Heart left ventricle (tissue), 16 donors: Measurements from ENCODE around the gene HSPB9. TPM values are rescaled to one million over a fixed set of nuclear protein-coding genes. Genes with fewer than 3 reads are reported as not detected.

Experiments used
- ATAC-seq, 4 donors: fragments of 200-7000 bp; cut with Tn5 transposase; one replicate each; pipeline ENCODE4 v1.9.1; 2020 to 2022; ENCODE audit warnings: moderate library complexity in 4 of 4, mild to moderate bottlenecking in 3 of 4, moderate number of reproducible peaks in 1 of 4
- DNase-seq, 5 donors: peaks; one replicate each; pipeline ENCODE4 v3.0.0-alpha.2; 2020
- H3K27ac ChIP-seq, 12 donors: fragments of 200-600 bp; sonication (generic) in 4 of 12; one replicate each; pipeline versions ENCODE4 v1.5.0 to v1.8.0; 2016 to 2022; ENCODE audit warnings: mild to moderate bottlenecking in 2 of 12
- H3K27me3 ChIP-seq, 9 donors: fragments of 200-600 bp; sonication (generic) in 2 of 9; one replicate each; pipeline versions ENCODE4 v1.5.1 to v1.8.0; 2016 to 2022; ENCODE audit warnings: mild to moderate bottlenecking in 3 of 9
- H3K36me3 ChIP-seq, 9 donors: fragments of 200-600 bp; sonication (generic) in 2 of 9; one replicate each; pipeline versions ENCODE4 v1.5.0 to v1.8.0; 2018 to 2022; ENCODE audit warnings: mild to moderate bottlenecking in 2 of 9
- H3K4me1 ChIP-seq, 12 donors: fragments of 200-600 bp; sonication (generic) in 4 of 12; one replicate each; pipeline versions ENCODE4 v1.5.0 to v1.8.0; 2016 to 2022; ENCODE audit warnings: mild to moderate bottlenecking in 3 of 12
- H3K4me3 ChIP-seq, 12 donors: fragments of 200-600 bp; sonication (generic) in 4 of 12; one replicate each; pipeline versions ENCODE4 v1.5.0 to v1.8.0; 2017 to 2022; ENCODE audit warnings: mild to moderate bottlenecking in 9 of 12, moderate library complexity in 4 of 12
- H3K9me3 ChIP-seq, 12 donors: fragments of 200-600 bp; sonication (generic) in 4 of 12; one replicate each; pipeline versions ENCODE4 v1.5.0 to v1.8.0; 2016 to 2022; ENCODE audit warnings: mild to moderate bottlenecking in 1 of 12
- POLR2A ChIP-seq, 2 donors: fragments of 450-650 bp; IDR thresholded peaks; one replicate each; pipeline ENCODE4 v1.6.1; 2017; ENCODE audit warnings: antibody characterized with exemption in 2 of 2, mild to moderate bottlenecking in 2 of 2, moderate library complexity in 2 of 2
- WGBS, 4 donors: extraction: QIAGEN DNeasy Blood & Tissue Kit in 2 of 4; methylation state at CpG; one replicate each; pipeline versions ENCODE4 v1.1.5 to v1.1.7; 2013 to 2018; 5-methylcytosine and 5-hydroxymethylcytosine counted together
- intact Hi-C, 10 donors: fragments of 100-400 bp; cut with DNase I; formaldehyde crosslinking; loops; one replicate each; pipeline versions ENCODE4 v1.11.1 to v1.14.2; 2022
- polyA plus RNA-seq, 2 donors: library from polyadenylated mRNA; stranded (reverse); fragments of 200-250 nt; gene quantifications; one replicate each; pipeline ENCODE4 v1.2.3, GENCODE V29; 2013
- total RNA-seq, 9 donors: library from RNA; depleted of rRNA in 2 of 9; stranded (reverse); fragments of >200 nt in 2 of 9; fragmentation: NEBNext Ultra II Directional in 3 of 9; extraction: Animal tissue kit (Norgen Biotek cat#: 25700) in 3 of 9; gene quantifications; one replicate each; pipeline versions ENCODE4 v1.1.0 to v1.2.4, GENCODE V29; 2016 to 2023
- TF ChIP-seq, protein P1 (sequence below), 12 donors: fragments of 200-600 bp; sonication (generic) in 4 of 12; IDR thresholded peaks; one replicate each; pipeline versions ENCODE4 v1.5.0 to v1.8.0; 2018 to 2022; ENCODE audit warnings: antibody characterized with exemption in 12 of 12, mild to moderate bottlenecking in 5 of 12
- donor health status: ischemic (EF 13 %, LVEDD 7.1; RV severe dilation, severe dysfunction).
- donor health status: healthy with polysubstance abuse.
- donor health status: DM: no; HTN: yes; CAD: no.
- donor health status: DM: no; HTN: no; CAD: no.
- donor health status: ischemic (EF 25% LVEDD 6.9; RV normal size, moderate dysfunction).
- donor health status: ischemic (EF 25% LVEDD 5.7; RV mildly dilated, moderate dysfunction).
- donor health status: healthy.
- donor health status: DM: yes; HTN: yes; CAD: no.
- donor health status: ischemic (EF 35%, LVEDD 5.7; RV mildly dilated, moderate dysfunction).
- donor health status: nonischemic (EF 11% LVEDD 7.7; RV severe dilation, severe dysfunction).
- donor health status: DM: yes; HTN: yes; CAD: no.
- donor health status: PGD.
- donor health status: ischemic (EF 29% LVEDD 5.4; RV normal size, mild dysfunction).
- donor health status: nonischemic (EF 23%, LVEDD 6.1; RV moderate dilation, normal function).

The HSPB9 gene
- total and polyA plus RNA-seq, 11 donors: not detected

DNA sequence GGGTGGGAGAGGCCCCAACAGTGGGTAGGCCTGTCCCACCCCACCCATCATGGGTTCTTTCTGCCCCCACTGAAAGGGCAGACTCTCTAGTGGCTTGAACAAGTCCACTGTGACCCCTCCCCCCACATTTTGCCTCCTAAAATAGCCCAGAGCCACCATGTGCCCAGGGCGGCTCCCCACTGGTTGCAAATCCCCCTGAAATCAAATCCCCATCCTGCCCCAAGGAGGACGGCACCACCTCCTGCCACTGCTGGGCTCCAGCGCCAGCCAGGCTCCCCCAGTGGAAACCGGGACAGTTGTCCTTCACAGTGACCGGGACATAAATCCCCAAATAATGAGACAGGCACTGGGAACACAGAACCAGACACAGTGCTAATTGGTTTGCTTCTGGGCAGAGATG, 44.8 kb upstream of the HSPB9 start:
- Histone ChIP-seq H3K27ac (no peak overlapping the region), H3K4me1 (peaks cover 0 to 1% (median 0%) of the 10 kb centered on the region in 12 donors), H3K9me3 (no peaks in the 10 kb centered on the region), H3K36me3 (no peaks in the 10 kb centered on the region), H3K4me3 (no peak overlapping the region), H3K27me3 (peaks cover 0 to 13% (median 6%) of the 10 kb centered on the region in 9 donors)
- ATAC-seq: no peak
- no peak for DNase-seq
- TF ChIP-seq POLR2A (IDR thresholded peaks at IDR 0.05): no peak
- TF ChIP-seq, protein P1, sequence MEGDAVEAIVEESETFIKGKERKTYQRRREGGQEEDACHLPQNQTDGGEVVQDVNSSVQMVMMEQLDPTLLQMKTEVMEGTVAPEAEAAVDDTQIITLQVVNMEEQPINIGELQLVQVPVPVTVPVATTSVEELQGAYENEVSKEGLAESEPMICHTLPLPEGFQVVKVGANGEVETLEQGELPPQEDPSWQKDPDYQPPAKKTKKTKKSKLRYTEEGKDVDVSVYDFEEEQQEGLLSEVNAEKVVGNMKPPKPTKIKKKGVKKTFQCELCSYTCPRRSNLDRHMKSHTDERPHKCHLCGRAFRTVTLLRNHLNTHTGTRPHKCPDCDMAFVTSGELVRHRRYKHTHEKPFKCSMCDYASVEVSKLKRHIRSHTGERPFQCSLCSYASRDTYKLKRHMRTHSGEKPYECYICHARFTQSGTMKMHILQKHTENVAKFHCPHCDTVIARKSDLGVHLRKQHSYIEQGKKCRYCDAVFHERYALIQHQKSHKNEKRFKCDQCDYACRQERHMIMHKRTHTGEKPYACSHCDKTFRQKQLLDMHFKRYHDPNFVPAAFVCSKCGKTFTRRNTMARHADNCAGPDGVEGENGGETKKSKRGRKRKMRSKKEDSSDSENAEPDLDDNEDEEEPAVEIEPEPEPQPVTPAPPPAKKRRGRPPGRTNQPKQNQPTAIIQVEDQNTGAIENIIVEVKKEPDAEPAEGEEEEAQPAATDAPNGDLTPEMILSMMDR (IDR thresholded peaks at IDR 0.05): no peak
- intact Hi-C loops: no loop called here
- WGBS, 4 donors: 84 to 100% (median 93%) methylated on average over 2 to 5 of the region's 5 CpGs

GRCh38 chr17:42078396-42079043, 44.1 kb upstream of the HSPB9 start:
- ATAC-seq (no peak), DNase-seq (no peak)
- H3K36me3 ChIP-seq: no peaks in the 10 kb centered on the region
- no peaks in the 10 kb centered on the region for H3K4me1 ChIP-seq
- intact Hi-C loops: no loop called here
- H3K27me3 ChIP-seq: peaks cover 0 to 6% (median 0%) of the 10 kb centered on the region in 9 donors
- no peaks in the 10 kb centered on the region for H3K9me3 ChIP-seq
- TF ChIP-seq, protein P1 (IDR thresholded peaks at IDR 0.05): no peak
- no peak for TF ChIP-seq POLR2A (IDR thresholded peaks at IDR 0.05)
- no peak overlapping the region for H3K4me3 ChIP-seq
- WGBS, 4 donors: 46 to 56% (median 55%) methylated on average over 8 of the region's 8 CpGs
- no peak overlapping the region for H3K27ac ChIP-seq

DNA sequence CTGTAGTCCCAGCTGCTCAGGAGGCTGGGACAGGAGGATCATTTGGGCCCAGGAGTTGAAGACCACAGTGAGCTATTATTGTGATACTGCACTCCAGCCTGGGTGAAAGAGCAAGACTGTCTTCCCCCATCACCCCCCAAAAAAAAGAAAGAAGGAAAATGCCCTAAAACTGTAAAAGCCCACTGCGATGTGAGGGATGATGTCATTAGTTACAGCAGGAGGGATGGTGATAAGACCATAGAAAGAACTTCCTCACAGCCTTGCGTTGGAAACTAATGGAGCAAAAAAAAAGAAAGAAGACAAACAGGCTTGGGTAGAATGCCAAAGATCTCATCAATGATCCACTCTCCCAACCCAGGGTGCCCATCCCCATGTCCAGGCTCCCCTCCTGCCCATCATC, 43.1 kb upstream of the HSPB9 start:
- no peak for ATAC-seq
- Histone ChIP-seq H3K9me3 (no peaks in the 10 kb centered on the region), H3K27me3 (no peaks in the 10 kb centered on the region), H3K4me1 (no peaks in the 10 kb centered on the region), H3K4me3 (no peak overlapping the region), H3K36me3 (no peaks in the 10 kb centered on the region), H3K27ac (no peak overlapping the region)
- 62 to 71% (median 69%) methylated on average over 2 of the region's 2 CpGs for WGBS, 4 donors
- intact Hi-C loops: no loop called here
- TF ChIP-seq, protein P1 (IDR thresholded peaks at IDR 0.05): no peak
- TF ChIP-seq POLR2A (IDR thresholded peaks at IDR 0.05): no peak
- no peak for DNase-seq

DNA sequence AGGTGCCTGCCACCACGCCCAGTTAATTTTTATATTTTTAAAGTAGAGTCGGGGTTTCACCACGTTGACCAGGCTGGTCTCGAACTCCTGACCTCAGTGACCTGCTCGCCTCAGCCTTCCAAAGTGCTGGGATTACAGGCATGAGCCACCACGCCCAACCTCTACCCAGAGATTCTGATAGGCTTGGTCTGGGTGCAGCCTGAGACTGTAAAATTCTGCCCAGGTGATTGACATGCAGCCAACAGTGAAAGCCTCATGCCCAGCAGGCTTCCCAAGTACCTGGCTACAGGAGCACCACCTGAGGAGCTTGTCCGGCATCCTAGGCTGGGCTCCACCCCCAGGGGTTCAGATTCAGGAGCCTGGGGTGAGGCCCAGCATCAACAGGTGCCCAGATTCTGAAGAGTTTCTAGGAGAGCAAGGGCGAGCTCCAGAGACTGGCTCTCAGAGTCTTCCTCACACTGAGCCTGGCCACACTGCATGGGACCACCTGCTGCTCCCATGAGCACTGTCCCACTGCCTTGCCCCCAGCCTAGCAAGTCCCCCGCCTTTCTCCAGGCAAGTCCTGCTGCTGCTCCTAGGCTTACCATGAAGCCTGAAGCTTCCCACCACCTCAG, 41.0 kb upstream of the HSPB9 start:
- intact Hi-C loops: no loop called here
- ATAC-seq: no peak
- no peak for TF ChIP-seq POLR2A (IDR thresholded peaks at IDR 0.05)
- no peak for DNase-seq
- 86 to 93% (median 89%) methylated on average over 7 to 9 of the region's 9 CpGs for WGBS, 4 donors
- H3K27me3 ChIP-seq: peaks cover 0 to 3% (median 0%) of the 10 kb centered on the region in 9 donors
- no peaks in the 10 kb centered on the region for H3K36me3 ChIP-seq
- H3K4me1 ChIP-seq: no peaks in the 10 kb centered on the region
- H3K27ac ChIP-seq: no peak overlapping the region
- H3K9me3 ChIP-seq: no peaks in the 10 kb centered on the region
- no peak overlapping the region for H3K4me3 ChIP-seq
